Measurements from ENCODE around the gene CYP1A2.

GRCh38 chr15:74733269-74733668, 15.4 kb upstream of the CYP1A2 start:
- no peak for TF ChIP-seq POLR2A (IDR thresholded peaks at IDR 0.05)
- TF ChIP-seq, protein P1, sequence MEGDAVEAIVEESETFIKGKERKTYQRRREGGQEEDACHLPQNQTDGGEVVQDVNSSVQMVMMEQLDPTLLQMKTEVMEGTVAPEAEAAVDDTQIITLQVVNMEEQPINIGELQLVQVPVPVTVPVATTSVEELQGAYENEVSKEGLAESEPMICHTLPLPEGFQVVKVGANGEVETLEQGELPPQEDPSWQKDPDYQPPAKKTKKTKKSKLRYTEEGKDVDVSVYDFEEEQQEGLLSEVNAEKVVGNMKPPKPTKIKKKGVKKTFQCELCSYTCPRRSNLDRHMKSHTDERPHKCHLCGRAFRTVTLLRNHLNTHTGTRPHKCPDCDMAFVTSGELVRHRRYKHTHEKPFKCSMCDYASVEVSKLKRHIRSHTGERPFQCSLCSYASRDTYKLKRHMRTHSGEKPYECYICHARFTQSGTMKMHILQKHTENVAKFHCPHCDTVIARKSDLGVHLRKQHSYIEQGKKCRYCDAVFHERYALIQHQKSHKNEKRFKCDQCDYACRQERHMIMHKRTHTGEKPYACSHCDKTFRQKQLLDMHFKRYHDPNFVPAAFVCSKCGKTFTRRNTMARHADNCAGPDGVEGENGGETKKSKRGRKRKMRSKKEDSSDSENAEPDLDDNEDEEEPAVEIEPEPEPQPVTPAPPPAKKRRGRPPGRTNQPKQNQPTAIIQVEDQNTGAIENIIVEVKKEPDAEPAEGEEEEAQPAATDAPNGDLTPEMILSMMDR (IDR thresholded peaks at IDR 0.05), result no peak
